HepG2 (cell line): ENCODE data around the gene YIPF3.

Experiments
- EZH2 ChIP-seq: conservative IDR thresholded peaks from 2 replicates; pipeline ENCODE4 v1.6.1; 2012; ENCODE audit warnings: mild to moderate bottlenecking, low read depth, low read length, moderate library complexity
- RXRA ChIP-seq: sonication (generic); formaldehyde crosslinking; IDR thresholded peaks from 2 replicates; pipeline ENCODE4 v1.5.1; 2020; ENCODE audit warnings: missing genetic modification reagents
- ZNF616 ChIP-seq: sonication (generic); formaldehyde crosslinking; IDR thresholded peaks from 2 replicates; pipeline ENCODE4 v1.5.0; 2020; ENCODE audit warnings: low read depth, mild to moderate bottlenecking, missing genetic modification reagents
- TF ChIP-seq, protein P1 (sequence below): sonication (generic); formaldehyde crosslinking; IDR thresholded peaks from 2 replicates; pipeline ENCODE4 v1.5.0; 2020; ENCODE audit warnings: mild to moderate bottlenecking, missing genetic modification reagents, moderate library complexity

DNA sequence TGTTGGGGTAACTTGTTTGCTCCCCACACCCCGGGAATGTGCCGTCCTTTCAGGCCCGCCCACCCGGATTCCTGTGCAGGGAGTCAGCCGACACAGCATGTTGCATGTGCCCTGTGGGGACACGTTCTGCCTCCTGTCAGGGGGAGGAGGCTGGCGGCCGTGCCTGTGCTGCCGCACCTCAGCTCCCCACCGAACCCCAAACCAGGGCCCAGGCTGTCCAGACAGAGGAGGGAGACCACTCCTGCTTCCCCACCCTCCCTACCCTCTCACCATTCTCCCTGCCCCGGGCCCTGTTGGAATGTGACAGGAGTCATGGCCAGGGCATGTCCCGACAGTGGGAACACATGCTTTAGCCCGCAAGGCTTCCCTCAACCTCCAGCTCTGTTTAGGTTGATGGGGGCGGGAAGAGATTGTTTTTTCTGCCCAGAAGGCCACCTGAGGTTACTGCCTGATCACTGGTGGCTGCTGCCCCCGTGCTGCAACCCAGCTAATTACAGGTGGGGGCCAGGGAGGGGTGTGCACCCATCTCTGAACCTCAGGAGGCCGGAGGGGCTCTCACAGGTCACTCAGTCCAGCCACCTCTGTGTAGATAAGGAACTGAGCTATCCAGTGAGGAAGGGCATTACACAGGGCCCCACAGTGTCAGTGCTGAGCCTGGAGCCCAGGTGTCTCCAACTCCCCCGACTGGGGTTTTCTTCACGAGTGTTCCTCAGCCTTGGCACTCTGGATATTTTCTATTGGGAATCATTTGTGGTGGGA, 20.2 kb downstream of the YIPF3 start:
- TF ChIP-seq, protein P1, sequence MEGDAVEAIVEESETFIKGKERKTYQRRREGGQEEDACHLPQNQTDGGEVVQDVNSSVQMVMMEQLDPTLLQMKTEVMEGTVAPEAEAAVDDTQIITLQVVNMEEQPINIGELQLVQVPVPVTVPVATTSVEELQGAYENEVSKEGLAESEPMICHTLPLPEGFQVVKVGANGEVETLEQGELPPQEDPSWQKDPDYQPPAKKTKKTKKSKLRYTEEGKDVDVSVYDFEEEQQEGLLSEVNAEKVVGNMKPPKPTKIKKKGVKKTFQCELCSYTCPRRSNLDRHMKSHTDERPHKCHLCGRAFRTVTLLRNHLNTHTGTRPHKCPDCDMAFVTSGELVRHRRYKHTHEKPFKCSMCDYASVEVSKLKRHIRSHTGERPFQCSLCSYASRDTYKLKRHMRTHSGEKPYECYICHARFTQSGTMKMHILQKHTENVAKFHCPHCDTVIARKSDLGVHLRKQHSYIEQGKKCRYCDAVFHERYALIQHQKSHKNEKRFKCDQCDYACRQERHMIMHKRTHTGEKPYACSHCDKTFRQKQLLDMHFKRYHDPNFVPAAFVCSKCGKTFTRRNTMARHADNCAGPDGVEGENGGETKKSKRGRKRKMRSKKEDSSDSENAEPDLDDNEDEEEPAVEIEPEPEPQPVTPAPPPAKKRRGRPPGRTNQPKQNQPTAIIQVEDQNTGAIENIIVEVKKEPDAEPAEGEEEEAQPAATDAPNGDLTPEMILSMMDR (CRISPR knock-in tag) = peak; percentile 97
- no peak for TF ChIP-seq ZNF616
- TF ChIP-seq RXRA (CRISPR knock-in tag) = peak; percentile 99
- TF ChIP-seq EZH2 = no peak
